ENCODE data around the gene HOXB3. TPM values are rescaled to one million over a fixed set of nuclear protein-coding genes. Genes with fewer than 3 reads are reported as not detected.
A peak's percentile ranks its signal among the peaks of the same experiment; 100 is the strongest.

The HOXB3 gene
- total RNA-seq, 4 donors from 2014 or later: 2.5 to 11.1 (median 5.8) TPM

DNA sequence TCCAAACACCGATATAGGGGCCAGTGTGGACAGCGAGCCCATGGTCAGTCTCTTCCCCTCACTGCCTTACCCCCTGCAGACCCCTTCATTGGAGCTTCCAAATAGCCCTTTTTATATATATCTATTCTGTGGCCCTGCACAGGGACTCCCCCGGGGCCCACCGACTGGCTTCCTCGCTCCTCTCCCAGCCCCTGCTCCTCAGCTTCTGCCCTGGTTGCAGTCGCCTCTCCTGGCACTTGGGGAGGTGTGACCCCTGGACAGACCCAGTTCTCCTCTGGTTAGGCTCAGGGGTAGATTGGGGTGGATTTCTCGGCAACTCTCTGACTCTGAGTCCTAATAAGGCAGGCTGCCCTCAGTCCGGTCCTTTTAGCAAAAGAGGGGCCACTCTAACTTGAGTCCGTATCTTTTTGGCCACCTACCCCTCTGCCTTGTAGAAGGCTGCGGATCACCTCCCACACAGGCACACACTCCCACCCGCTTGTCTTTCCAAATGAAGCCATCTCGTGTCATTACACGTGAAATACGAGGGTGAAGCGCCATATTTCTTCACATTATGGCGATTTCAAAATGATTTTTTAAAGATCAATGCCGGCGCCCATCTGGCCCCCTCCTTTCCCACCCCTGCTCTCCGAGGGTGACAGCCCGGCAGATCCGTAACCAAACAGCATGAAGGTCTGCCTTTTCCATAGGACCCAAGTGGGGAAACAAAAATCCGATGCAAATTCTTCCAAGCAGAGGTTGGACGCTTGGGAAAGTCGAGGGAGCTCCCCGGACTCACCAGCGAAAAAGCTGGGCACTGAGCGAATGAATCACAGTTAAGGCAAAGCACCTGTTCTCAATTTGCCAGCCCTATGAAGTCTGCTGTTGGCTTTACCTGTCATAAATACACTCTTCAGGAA lies 37.8 kb upstream of the HOXB3 start:
- Histone ChIP-seq H3K4me1 (peaks cover 22 to 26% (median 23%) of the 10 kb centered on the region in 3 donors), H3K4me3 (no peak overlapping the region), H3K9me3 (no peaks in the 10 kb centered on the region), H3K27ac (no peak overlapping the region), H3K36me3 (no peaks in the 10 kb centered on the region), H3K27me3 (peaks cover 33 to 100% (median 84%) of the 10 kb centered on the region in 4 donors)
- TF ChIP-seq POLR2A (IDR thresholded peaks at IDR 0.05): no peak
- TF ChIP-seq, protein P1, sequence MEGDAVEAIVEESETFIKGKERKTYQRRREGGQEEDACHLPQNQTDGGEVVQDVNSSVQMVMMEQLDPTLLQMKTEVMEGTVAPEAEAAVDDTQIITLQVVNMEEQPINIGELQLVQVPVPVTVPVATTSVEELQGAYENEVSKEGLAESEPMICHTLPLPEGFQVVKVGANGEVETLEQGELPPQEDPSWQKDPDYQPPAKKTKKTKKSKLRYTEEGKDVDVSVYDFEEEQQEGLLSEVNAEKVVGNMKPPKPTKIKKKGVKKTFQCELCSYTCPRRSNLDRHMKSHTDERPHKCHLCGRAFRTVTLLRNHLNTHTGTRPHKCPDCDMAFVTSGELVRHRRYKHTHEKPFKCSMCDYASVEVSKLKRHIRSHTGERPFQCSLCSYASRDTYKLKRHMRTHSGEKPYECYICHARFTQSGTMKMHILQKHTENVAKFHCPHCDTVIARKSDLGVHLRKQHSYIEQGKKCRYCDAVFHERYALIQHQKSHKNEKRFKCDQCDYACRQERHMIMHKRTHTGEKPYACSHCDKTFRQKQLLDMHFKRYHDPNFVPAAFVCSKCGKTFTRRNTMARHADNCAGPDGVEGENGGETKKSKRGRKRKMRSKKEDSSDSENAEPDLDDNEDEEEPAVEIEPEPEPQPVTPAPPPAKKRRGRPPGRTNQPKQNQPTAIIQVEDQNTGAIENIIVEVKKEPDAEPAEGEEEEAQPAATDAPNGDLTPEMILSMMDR (IDR thresholded peaks at IDR 0.05): no peak
- WGBS, 2 donors: 27 to 33% methylated on average over 13 to 21 of the region's 27 CpGs
- DNase-seq: no peak
- intact Hi-C loops (cut with DNase I): no loop called here

DNA sequence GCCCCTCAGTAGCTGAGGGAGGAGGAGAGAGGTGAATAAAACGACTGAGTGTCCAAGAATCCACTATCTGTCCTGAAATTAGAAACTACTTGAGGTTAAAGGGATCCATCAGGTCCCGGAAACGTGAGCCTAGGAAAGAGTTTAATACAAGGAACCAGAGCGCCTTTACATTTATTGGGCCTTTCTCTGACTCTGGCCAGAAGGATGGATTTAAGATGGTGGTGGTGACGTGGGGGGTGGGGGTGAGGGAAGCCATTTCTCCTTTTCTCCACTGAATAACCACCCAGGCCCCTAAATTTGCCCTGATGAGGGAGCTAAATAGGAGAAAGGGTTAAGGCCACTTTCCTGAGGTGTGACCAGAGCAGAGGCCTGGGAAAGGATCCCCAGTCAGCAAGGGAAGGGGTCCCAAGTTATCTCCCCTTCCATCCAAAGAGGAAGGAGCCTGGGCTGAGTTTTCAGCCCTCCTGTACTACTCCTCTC lies 37.1 kb upstream of the HOXB3 start:
- peaks cover 22 to 26% (median 23%) of the 10 kb centered on the region in 3 donors for H3K4me1 ChIP-seq
- 17 to 18% methylated on average over 5 of the region's 5 CpGs for WGBS, 2 donors
- H3K9me3 ChIP-seq: no peaks in the 10 kb centered on the region
- H3K27ac ChIP-seq: no peak overlapping the region
- intact Hi-C loops (cut with DNase I): no loop called here
- no peak for DNase-seq
- peaks cover 33 to 100% (median 81%) of the 10 kb centered on the region in 4 donors for H3K27me3 ChIP-seq
- H3K36me3 ChIP-seq: no peaks in the 10 kb centered on the region
- no peak overlapping the region for H3K4me3 ChIP-seq
- TF ChIP-seq, protein P1 (IDR thresholded peaks at IDR 0.05): no peak
- no peak for TF ChIP-seq POLR2A (IDR thresholded peaks at IDR 0.05)

DNA sequence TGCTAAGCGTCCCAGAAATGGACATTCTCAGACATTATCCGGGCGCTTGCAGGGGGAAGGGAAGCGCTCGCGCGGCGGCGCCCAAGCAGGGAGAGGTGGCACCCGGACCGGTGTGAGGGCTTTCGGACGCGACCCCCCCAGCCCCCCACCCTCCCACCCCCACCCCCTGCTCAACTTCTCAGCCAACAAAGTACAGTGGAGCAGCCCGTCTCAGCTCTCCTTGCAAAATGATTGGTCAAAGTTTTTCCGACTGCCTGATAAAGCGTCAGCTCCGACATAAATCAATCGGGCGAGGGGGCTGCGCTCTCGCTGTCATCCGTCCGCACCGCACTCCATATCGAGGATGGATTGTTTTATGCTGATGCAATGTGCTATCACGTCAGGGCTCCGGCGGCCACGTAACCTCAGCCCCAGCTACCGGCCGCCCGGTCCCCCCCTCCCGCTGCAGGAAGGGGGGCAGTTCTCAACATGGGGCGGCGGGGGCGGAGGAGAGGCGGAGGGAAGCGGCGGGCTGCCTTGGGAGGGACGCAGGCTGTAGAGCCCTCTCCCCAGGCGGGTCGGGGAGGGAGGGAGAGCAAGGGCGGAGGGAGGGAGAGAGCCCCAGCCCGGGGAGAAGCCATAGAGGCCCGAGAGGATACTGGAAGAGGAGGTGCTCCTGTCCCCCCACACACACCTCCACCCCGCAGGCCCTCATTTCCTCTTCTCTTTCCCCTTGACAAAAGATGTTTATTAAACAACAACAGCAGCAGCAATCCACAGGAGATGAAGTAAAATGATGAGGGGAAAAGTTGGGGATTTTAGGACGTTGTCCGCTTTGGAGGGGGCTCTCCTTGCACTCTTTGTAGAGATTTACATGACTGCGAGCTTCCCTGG lies 36.4 kb upstream of the HOXB3 start, which contains the start of gene HOXB9:
HOXB9 (minus strand) TSS at position 114 of the 873 bp plus-strand sequence; CDS start at position 25, 89 bp downstream.
- Histone ChIP-seq H3K27ac (no peak within 1 kb of the TSS), H3K4me1 (peaks cover 22 to 26% (median 23%) of the 10 kb centered on the region in 3 donors), H3K27me3 (peaks cover 30 to 100% (median 79%) of the 10 kb centered on the region in 4 donors), H3K9me3 (no peaks in the 10 kb centered on the region), H3K36me3 (no peaks in the 10 kb centered on the region), H3K4me3 (peak within 1 kb of the TSS in 3 of 4 donors; percentile 3 to 61 (median 35))
- TF ChIP-seq, protein P1 (IDR thresholded peaks at IDR 0.05): no peak
- TF ChIP-seq POLR2A (IDR thresholded peaks at IDR 0.05): no peak
- WGBS, 2 donors: 4 to 5% methylated on average over 6 to 7 of the region's 50 CpGs
- intact Hi-C loops (cut with DNase I): no loop called here
- DNase-seq: no peak

DNA sequence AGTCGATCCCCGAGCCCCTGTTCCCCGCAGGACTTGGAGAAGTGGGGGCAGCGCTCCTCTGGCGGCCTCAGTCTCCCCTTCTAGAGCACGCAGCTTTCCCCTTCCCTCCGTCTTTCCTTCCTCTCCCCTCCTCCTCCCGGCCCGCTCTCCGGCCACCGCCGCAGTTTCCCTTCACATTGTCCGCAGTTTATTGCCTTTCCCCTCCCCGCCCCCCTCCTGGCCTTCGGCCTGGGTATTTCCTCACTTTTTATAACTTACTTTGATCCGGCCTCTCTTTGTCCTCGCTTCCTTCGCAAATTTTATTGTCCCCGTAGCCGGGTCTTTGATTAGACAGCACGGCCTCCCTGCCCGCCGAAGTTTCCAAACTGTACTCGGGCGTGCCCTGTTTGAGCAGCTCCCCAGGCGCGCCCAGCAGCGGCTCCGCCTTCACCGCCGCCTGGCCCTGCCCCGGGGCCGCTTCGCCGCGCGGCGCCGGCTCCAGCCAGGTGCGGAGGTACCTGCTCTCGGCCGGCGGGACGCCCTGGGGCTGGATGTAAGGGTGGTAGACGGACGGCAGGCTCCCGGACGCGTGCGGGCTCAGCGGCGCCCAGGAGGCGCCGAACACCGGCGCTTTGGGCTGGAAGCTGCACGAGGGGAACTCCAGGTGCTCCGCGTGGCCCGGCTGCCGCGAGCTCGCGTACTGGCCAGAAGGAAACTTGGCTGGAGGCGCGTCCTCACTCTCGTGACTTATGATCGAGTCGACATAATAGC lies 35.6 kb upstream of the HOXB3 start:
- TF ChIP-seq, protein P1 (IDR thresholded peaks at IDR 0.05): no peak
- no peak for TF ChIP-seq POLR2A (IDR thresholded peaks at IDR 0.05)
- Histone ChIP-seq H3K4me1 (peaks cover 22 to 26% (median 23%) of the 10 kb centered on the region in 3 donors), H3K27me3 (peaks cover 33 to 100% (median 76%) of the 10 kb centered on the region in 4 donors), H3K9me3 (no peaks in the 10 kb centered on the region), H3K27ac (no peak overlapping the region), H3K4me3 (peak overlapping the region in 3 of 4 donors; percentile 3 to 61 (median 35)), H3K36me3 (no peaks in the 10 kb centered on the region)
- 0 to 5% methylated on average over 14 to 26 of the region's 69 CpGs for whole genome bisulfite sequencing, 2 donors
- no peak for DNase-seq
- intact Hi-C loops (cut with DNase I): no loop called here
